GM12891 (cell line): ENCODE data around the gene COL6A1.

Source experiments
- PAX5 ChIP-seq: IDR thresholded peaks from 2 replicates; pipeline ENCODE4 v1.6.1; 2011; ENCODE audit warnings: low read length, moderate library complexity, mild to moderate bottlenecking; ENCODE audit not compliant: insufficient read depth, severe bottlenecking
- POLR2A ChIP-seq: IDR thresholded peaks from 2 replicates; pipeline ENCODE4 v1.6.1; 2011; ENCODE audit warnings: low read depth, low read length, control low read depth
- POLR2AphosphoS5 ChIP-seq: IDR thresholded peaks from 2 replicates; pipeline ENCODE4 v1.6.1; 2011; ENCODE audit warnings: low read depth, low read length, control low read depth
- POU2F2 ChIP-seq: IDR thresholded peaks from 2 replicates; pipeline ENCODE4 v1.6.1; 2011; ENCODE audit warnings: low read depth, mild to moderate bottlenecking, control low read depth, low read length, moderate library complexity
- SPI1 ChIP-seq: IDR thresholded peaks from 2 replicates; pipeline ENCODE4 v1.6.1; 2011; ENCODE audit warnings: low read depth, low read length, control low read depth
- TAF1 ChIP-seq: IDR thresholded peaks from 2 replicates; pipeline ENCODE4 v1.6.1; 2011; ENCODE audit warnings: low read depth, low read length, control low read depth

GRCh38 chr21:46046471-46046870 is 64.9 kb downstream of the COL6A1 start:
- TF ChIP-seq POLR2A, result no peak
- TF ChIP-seq TAF1, result no peak
- TF ChIP-seq POLR2AphosphoS5, result no peak
- no peak for TF ChIP-seq SPI1
- TF ChIP-seq PAX5, result no peak
- no peak for TF ChIP-seq POU2F2
